Rectal smooth muscle tissue (tissue), 1 donor: ENCODE measurements around the gene HID1.
A peak's percentile ranks its signal among the peaks of the same experiment; 100 is the strongest.
"Not testable (repeated sequence)": the region's sequence is repeated elsewhere in the genome, so short reads cannot be mapped to it uniquely, and the experiment has no call there.

ENCODE experiments used
- H3K27ac ChIP-seq: one replicate; pipeline ENCODE4 v1.7.0; 2013; ENCODE audit warnings: low read depth, low read length, inconsistent platforms
- H3K27me3 ChIP-seq: one replicate; pipeline ENCODE4 v1.7.0; 2013; ENCODE audit warnings: low read length; ENCODE audit not compliant: control insufficient read depth, insufficient read depth
- H3K36me3 ChIP-seq: one replicate; pipeline ENCODE4 v1.7.0; 2013; ENCODE audit warnings: low read length; ENCODE audit not compliant: control insufficient read depth, insufficient read depth
- H3K4me1 ChIP-seq: one replicate; pipeline ENCODE4 v1.7.0; 2013; ENCODE audit warnings: low read length; ENCODE audit not compliant: control insufficient read depth, insufficient read depth
- H3K4me3 ChIP-seq: one replicate; pipeline ENCODE4 v1.7.0; 2013; ENCODE audit warnings: low read length
- H3K9ac ChIP-seq: one replicate; pipeline ENCODE4 v1.7.0; 2013; ENCODE audit warnings: low read length

The HID1 gene

DNA sequence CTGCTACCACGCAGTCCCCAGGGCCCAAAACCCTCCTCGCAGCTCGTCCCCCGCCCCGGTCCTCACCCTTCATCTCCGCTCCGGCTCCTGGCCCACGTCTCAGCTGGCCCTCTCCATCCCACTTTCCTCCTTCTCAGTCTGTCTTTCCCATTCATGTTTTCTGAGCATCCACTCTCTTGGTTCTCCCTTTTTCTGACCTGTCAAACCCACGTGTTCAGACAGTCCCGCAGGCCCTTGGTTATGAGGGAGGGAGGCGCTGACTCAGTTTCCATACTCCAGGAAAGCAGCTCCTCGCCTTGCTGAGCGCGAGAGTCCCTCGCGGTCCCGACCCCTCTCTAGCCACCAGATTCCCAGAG lies 392 bp upstream of the HID1 start:
- Histone ChIP-seq H3K4me1 (no peaks in the 10 kb centered on the region), H3K36me3 (no peaks in the 10 kb centered on the region), H3K27me3 (peaks cover 13% of the 10 kb centered on the region), H3K27ac (no peak overlapping the region), H3K9ac (no peak overlapping the region), H3K4me3 (peak overlapping the region; percentile 54)

- Histone ChIP-seq H3K36me3 (no peaks in the 10 kb centered on the region), H3K27me3 (peaks cover 13% of the 10 kb centered on the region), H3K4me1 (no peaks in the 10 kb centered on the region), H3K9ac (no peak overlapping the region), H3K4me3 (peak overlapping the region; percentile 57), H3K27ac (no peak overlapping the region)
Observed at GRCh38 chr17:74971842-74972106, 785 bp downstream of the HID1 start.

GRCh38 chr17:74971069-74971841 lies 1.3 kb downstream of the HID1 start:
- H3K9ac ChIP-seq: no peak overlapping the region
- H3K4me1 ChIP-seq: no peaks in the 10 kb centered on the region
- H3K27me3 ChIP-seq: peaks cover 13% of the 10 kb centered on the region
- no peaks in the 10 kb centered on the region for H3K36me3 ChIP-seq
- peak overlapping the region; percentile 57 for H3K4me3 ChIP-seq
- H3K27ac ChIP-seq: no peak overlapping the region

- H3K9ac ChIP-seq: no peak overlapping the region
- peaks cover 13% of the 10 kb centered on the region for H3K27me3 ChIP-seq
- H3K36me3 ChIP-seq: no peaks in the 10 kb centered on the region
- no peak overlapping the region for H3K4me3 ChIP-seq
- H3K27ac ChIP-seq: no peak overlapping the region
- no peaks in the 10 kb centered on the region for H3K4me1 ChIP-seq
Observed at GRCh38 chr17:74970395-74970794, 2.2 kb downstream of the HID1 start.

GRCh38 chr17:74969501-74969900 lies 3.1 kb downstream of the HID1 start:
- H3K27ac ChIP-seq, H3K9ac ChIP-seq, H3K4me1 ChIP-seq, H3K4me3 ChIP-seq, H3K36me3 ChIP-seq: not testable (repeated sequence)
- peaks cover 11% of the 10 kb centered on the region for H3K27me3 ChIP-seq

GRCh38 chr17:74968361-74968780 lies 4.2 kb downstream of the HID1 start:
- Histone ChIP-seq H3K36me3 (no peaks in the 10 kb centered on the region), H3K27ac (no peak overlapping the region), H3K9ac (no peak overlapping the region), H3K4me1 (no peaks in the 10 kb centered on the region), H3K27me3 (peaks cover 10% of the 10 kb centered on the region), H3K4me3 (no peak overlapping the region)

GRCh38 chr17:74964988-74965622 lies 7.5 kb downstream of the HID1 start:
- no peak overlapping the region for H3K27ac ChIP-seq
- H3K36me3 ChIP-seq: no peaks in the 10 kb centered on the region
- H3K4me3 ChIP-seq: no peak overlapping the region
- H3K9ac ChIP-seq: no peak overlapping the region
- H3K27me3 ChIP-seq: no peaks in the 10 kb centered on the region
- H3K4me1 ChIP-seq: no peaks in the 10 kb centered on the region

DNA sequence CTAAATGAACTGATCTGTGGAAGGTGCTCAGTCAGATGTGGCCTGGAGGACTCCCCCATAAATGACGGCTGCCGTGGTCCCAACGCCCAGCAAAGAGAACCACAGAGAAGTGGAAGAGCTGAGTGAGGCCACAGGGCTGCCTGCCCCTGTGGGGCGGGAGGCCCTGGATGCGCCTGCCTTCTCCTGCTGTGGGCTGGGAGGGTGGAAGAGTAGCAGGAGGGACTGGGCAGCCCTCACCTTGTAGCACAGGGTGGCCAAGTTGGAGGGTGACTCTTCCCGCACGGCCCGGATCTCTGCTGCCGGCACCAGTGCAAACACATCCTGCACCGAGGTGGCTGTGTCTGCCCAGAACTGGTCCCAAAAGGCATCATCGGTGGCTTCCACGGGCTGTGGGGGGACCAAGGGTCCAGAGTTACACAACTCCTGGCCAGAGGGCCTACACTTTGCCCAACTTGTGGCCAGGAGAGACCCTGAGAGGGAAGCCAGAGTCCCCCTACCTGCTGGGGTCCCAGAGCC lies 8.3 kb downstream of the HID1 start:
- no peak overlapping the region for H3K27ac ChIP-seq
- H3K4me1 ChIP-seq: no peaks in the 10 kb centered on the region
- no peaks in the 10 kb centered on the region for H3K27me3 ChIP-seq
- H3K4me3 ChIP-seq: no peak overlapping the region
- no peaks in the 10 kb centered on the region for H3K36me3 ChIP-seq
- H3K9ac ChIP-seq: no peak overlapping the region

DNA sequence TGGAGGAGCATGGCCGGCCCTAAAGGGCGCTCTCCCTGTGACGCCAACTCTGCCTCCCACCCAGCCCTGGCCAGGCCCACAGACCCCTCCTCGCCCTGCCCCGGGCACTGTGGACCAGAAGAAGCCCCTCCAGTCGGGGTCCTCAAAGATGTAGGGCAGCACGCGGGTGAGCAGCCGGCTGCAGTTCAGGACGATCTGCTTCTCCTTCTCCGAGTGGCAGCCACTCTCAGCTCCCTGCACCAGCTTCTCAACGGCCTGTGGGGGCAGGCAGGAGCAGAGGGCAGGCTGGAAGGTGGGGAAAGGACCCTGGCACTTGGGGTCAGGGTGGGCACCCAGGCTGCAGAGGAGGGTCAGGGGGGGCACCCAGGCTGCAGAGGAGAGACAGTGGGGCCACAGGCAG lies 8.9 kb downstream of the HID1 start:
- no peak overlapping the region for H3K4me3 ChIP-seq
- H3K36me3 ChIP-seq: no peaks in the 10 kb centered on the region
- H3K4me1 ChIP-seq: no peaks in the 10 kb centered on the region
- no peak overlapping the region for H3K9ac ChIP-seq
- no peak overlapping the region for H3K27ac ChIP-seq
- H3K27me3 ChIP-seq: no peaks in the 10 kb centered on the region

GRCh38 chr17:74962622-74963394 lies 9.8 kb downstream of the HID1 start:
- Histone ChIP-seq H3K27ac (no peak overlapping the region), H3K4me1 (no peaks in the 10 kb centered on the region), H3K4me3 (no peak overlapping the region), H3K9ac (no peak overlapping the region), H3K36me3 (no peaks in the 10 kb centered on the region), H3K27me3 (no peaks in the 10 kb centered on the region)

DNA sequence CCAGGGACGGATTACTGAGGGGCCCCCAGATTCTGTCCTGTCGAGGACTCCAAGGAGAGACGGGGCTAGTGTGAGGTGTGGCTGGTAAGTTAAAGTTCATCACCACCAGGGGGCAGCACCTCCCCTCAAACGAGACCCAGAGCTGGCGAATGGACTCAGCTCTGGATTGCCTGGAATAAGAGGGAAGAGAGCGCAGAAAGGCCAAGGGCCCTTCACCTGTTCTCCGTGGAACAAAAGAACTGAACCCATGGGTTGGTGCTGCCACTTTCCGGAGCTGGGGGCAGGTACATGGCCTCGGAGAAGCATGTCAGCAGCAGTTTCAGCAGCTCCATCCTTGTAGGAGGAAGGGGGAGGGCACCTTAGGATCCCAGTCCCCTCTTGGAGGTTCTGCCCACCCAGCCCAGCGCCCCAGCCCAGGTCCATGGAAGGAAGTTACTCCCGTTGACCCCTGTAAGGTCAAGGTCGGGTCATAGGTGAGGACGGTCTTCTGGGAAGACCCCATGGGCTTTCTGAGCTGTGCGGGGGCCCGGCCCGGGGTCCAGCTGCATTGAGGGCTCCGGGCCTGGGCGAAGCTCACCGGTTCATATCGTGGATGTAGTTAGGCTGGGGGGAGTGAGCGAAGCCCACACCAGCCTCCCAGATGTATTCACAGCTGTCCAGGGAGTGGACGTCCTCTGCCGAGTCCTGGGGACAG lies 10.8 kb downstream of the HID1 start:
- Histone ChIP-seq H3K9ac (no peak overlapping the region), H3K27ac (no peak overlapping the region)

GRCh38 chr17:74960570-74961342 lies 11.8 kb downstream of the HID1 start:
- Histone ChIP-seq H3K27me3 (no peaks in the 10 kb centered on the region), H3K4me3 (no peak overlapping the region), H3K36me3 (no peaks in the 10 kb centered on the region), H3K4me1 (no peaks in the 10 kb centered on the region), H3K9ac (no peak overlapping the region), H3K27ac (no peak overlapping the region)

More for the DNA sequence above, 10.8 kb downstream of the HID1 start:
- Histone ChIP-seq H3K36me3 (no peaks in the 10 kb centered on the region), H3K4me3 (no peak overlapping the region), H3K4me1 (no peaks in the 10 kb centered on the region), H3K27me3 (no peaks in the 10 kb centered on the region)
